K562 (cell line): ENCODE data around the gene CHMP2A. TPM values are rescaled to one million over a fixed set of nuclear protein-coding genes. Genes with fewer than 3 reads are reported as not detected.

Source experiments
- ATAC-seq: fragments of 200-7000 bp; cut with Tn5 transposase; 3 replicates; pipeline ENCODE4 v1.9.1; 2020; ENCODE audit warnings: moderate library complexity
- BruUV-seq: library from RNA; stranded (reverse); fragments of 400-500 nt; replicated peaks from 2 replicates; lab custom pipeline; 2021; lab: Mats Ljungman, UMichigan
- CTCF ChIA-PET: fragments of 300-600 bp; formaldehyde crosslinking; extraction: SDS; loops from one replicate; lab custom pipeline; 2021; ENCODE audit warnings: low intra/inter-chr PET ratio; lab: Yijun Ruan, JAX
- POLR2A ChIA-PET: fragments of 300-600, 350-650 bp; sonication (Branson Sonifier 250); formaldehyde crosslinking; extraction: SDS; loops from one replicate; lab custom pipeline; 2021; ENCODE audit warnings: antibody characterized with exemption, inconsistent platforms; lab: Yijun Ruan, JAX
- DNase-seq, 4 experiments: peaks; one replicate each; pipeline versions ENCODE4 v3.0.0 to v3.0.0-alpha.2; 2011 to 2018; ENCODE audit warnings: low spot score in 3 of 4, mixed read lengths in 3 of 4; ENCODE audit errors: extremely low read depth in 1 of 4
- FAIRE-seq: peaks from 2 replicates; lab custom pipeline; 2011; peaks lifted over from hg19 to GRCh38; lab: Jason Lieb, UNC
- H2AFZ ChIP-seq: 2 replicates; pipeline ENCODE4 v1.6.0; 2011; ENCODE audit warnings: low read depth, low read length, control low read depth, inconsistent platforms
- H3K27ac ChIP-seq: fragments of 200-600 bp; 3 replicates; pipeline ENCODE4 v1.8.0; 2011; ENCODE audit warnings: low read depth, mild to moderate bottlenecking, control low read depth, inconsistent platforms, low read length, moderate library complexity, mixed read lengths; ENCODE audit errors: extremely low read depth
- H3K27me3 ChIP-seq, 2 experiments: fragments of 300-600 bp in 1 of 2; 2 replicates in 1 of 2; 3 replicates in 1 of 2; pipeline versions ENCODE4 v1.6.0 to v1.8.0; 2011; ENCODE audit warnings: inconsistent platforms in 2 of 2, low read length in 2 of 2, mild to moderate bottlenecking in 1 of 2, mixed read lengths in 1 of 2, moderate library complexity in 1 of 2; ENCODE audit not compliant: control insufficient read depth in 2 of 2, insufficient read depth in 2 of 2
- H3K36me3 ChIP-seq: fragments of 300-600 bp; 3 replicates; pipeline ENCODE4 v1.8.0; 2011; ENCODE audit warnings: mild to moderate bottlenecking, low read length, inconsistent platforms; ENCODE audit not compliant: control insufficient read depth, insufficient read depth
- H3K4me1 ChIP-seq, 2 experiments: fragments of 200-600 bp in 1 of 2; replicated peaks in 1 of 2; 2 replicates in 1 of 2; 3 replicates in 1 of 2; pipeline versions ENCODE4 v1.5.1 to v1.8.0; 2011; ENCODE audit warnings: inconsistent platforms in 2 of 2, low read length in 2 of 2, mild to moderate bottlenecking in 1 of 2, mixed read lengths in 1 of 2, moderate library complexity in 1 of 2; ENCODE audit not compliant: control insufficient read depth in 2 of 2, insufficient read depth in 2 of 2
- H3K4me2 ChIP-seq: 2 replicates; pipeline ENCODE4 v1.6.1; 2011; ENCODE audit warnings: low read length, control low read depth, inconsistent platforms, mixed read lengths; ENCODE audit not compliant: insufficient read depth
- H3K4me3 ChIP-seq: fragments of 200-600 bp; sonication (generic), shearing (Covaris generic); 2 replicates; pipeline ENCODE4 v1.5.1; 2016; ENCODE audit warnings: control low read depth, inconsistent platforms
- H3K79me2 ChIP-seq: fragments of 200-600 bp; 3 replicates; pipeline ENCODE4 v1.8.0; 2011; ENCODE audit warnings: low read length, inconsistent platforms; ENCODE audit not compliant: control insufficient read depth, insufficient read depth
- H3K9ac ChIP-seq, 2 experiments: 2 replicates each; pipeline versions ENCODE4 v1.6.0 to v1.6.1; 2011; ENCODE audit warnings: low read depth in 2 of 2, low read length in 2 of 2, control low read depth in 1 of 2, inconsistent platforms in 1 of 2, mild to moderate bottlenecking in 1 of 2, mixed read lengths in 1 of 2; ENCODE audit not compliant: insufficient read depth in 1 of 2
- H3K9me1 ChIP-seq: one replicate; pipeline ENCODE4 v1.6.0; 2011; ENCODE audit warnings: inconsistent platforms, mild to moderate bottlenecking, low read length, moderate library complexity; ENCODE audit not compliant: control insufficient read depth, insufficient read depth
- H3K9me3 ChIP-seq: replicated peaks from 2 replicates; pipeline ENCODE4 v1.5.1; 2011; ENCODE audit warnings: low read depth, low read length, inconsistent platforms; ENCODE audit not compliant: control insufficient read depth, insufficient read depth
- H4K20me1 ChIP-seq: replicated peaks from 2 replicates; pipeline ENCODE4 v1.6.1; 2011; ENCODE audit warnings: low read length, inconsistent platforms, mixed read lengths; ENCODE audit not compliant: control insufficient read depth, insufficient read depth
- ATF3 ChIP-seq, 2 experiments: fragments of 450-650 bp in 1 of 2; sonication (generic) in 1 of 2; formaldehyde crosslinking in 1 of 2; IDR thresholded peaks in 1 of 2; conservative IDR thresholded peaks in 1 of 2; 2 replicates each; pipeline versions ENCODE4 v1.6.1 to v1.8.1; 2016 to 2023; ENCODE audit warnings: mild to moderate bottlenecking in 2 of 2, moderate library complexity in 2 of 2, inconsistent platforms in 1 of 2, missing genetic modification reagents in 1 of 2
- CREM ChIP-seq: IDR thresholded peaks from 2 replicates; pipeline ENCODE4 v1.6.1; 2014; ENCODE audit warnings: antibody characterized with exemption, low read depth
- FOXA3 ChIP-seq, 2 experiments: fragments of 450-650 bp in 1 of 2; sonication (generic) in 1 of 2; formaldehyde crosslinking; IDR thresholded peaks in 1 of 2; conservative IDR thresholded peaks in 1 of 2; 2 replicates each; pipeline versions ENCODE4 v1.4.0 to v1.8.0; 2020 to 2022; ENCODE audit warnings: mild to moderate bottlenecking in 2 of 2, missing genetic modification reagents in 1 of 2
- SP1 ChIP-seq: sonication (generic); formaldehyde crosslinking; IDR thresholded peaks from 2 replicates; pipeline ENCODE4 v1.8.1; 2022; ENCODE audit warnings: mild to moderate bottlenecking, missing genetic modification reagents
- SP2 ChIP-seq: IDR thresholded peaks from 2 replicates; pipeline ENCODE4 v1.6.1; 2011; ENCODE audit warnings: mild to moderate bottlenecking, low read depth, low read length, moderate library complexity; ENCODE audit not compliant: poor library complexity, severe bottlenecking; ENCODE audit errors: extremely low read depth
- TCF3 ChIP-seq: sonication (generic); formaldehyde crosslinking; IDR thresholded peaks from 2 replicates; pipeline ENCODE4 v1.4.0; 2020; ENCODE audit warnings: mild to moderate bottlenecking, missing genetic modification reagents
- TFAP4 ChIP-seq: sonication (generic); formaldehyde crosslinking; IDR thresholded peaks from 2 replicates; pipeline ENCODE4 v1.8.0; 2022; ENCODE audit warnings: missing genetic modification reagents, mild to moderate bottlenecking, moderate library complexity, borderline replicate concordance
- ZBTB43 ChIP-seq: sonication (generic); formaldehyde crosslinking; IDR thresholded peaks from 2 replicates; pipeline ENCODE4 v1.8.0; 2023; ENCODE audit warnings: mild to moderate bottlenecking, missing genetic modification reagents
- ZNF280B ChIP-seq: fragments of 250-450 bp; sonication (Bioruptor Pico); IDR thresholded peaks from 2 replicates; pipeline ENCODE4 v1.5.1; 2021; ENCODE audit warnings: mild to moderate bottlenecking
- WGBS: fragments of 100-300 bp; shearing (Covaris generic); methylation state at CpG from one replicate; pipeline ENCODE4 v1.1.6; 2016; ENCODE audit warnings: low coverage, mixed read lengths; ENCODE audit not compliant: insufficient coverage; ENCODE audit errors: missing lambda C conversion rate; 5-methylcytosine and 5-hydroxymethylcytosine counted together
- in situ Hi-C: fragments of 300-500 bp; cut with MboI; formaldehyde crosslinking; loops from 4 replicates; pipeline ENCODE4 v1.15.0; 2018; ENCODE audit warnings: inconsistent platforms, mixed read lengths
- intact Hi-C: fragments of 100-400 bp; cut with micrococcal nuclease; formaldehyde crosslinking; loops from 2 replicates; pipeline ENCODE4 v1.14.2; 2022
- polyA plus RNA-seq, 8 experiments: library from polyadenylated mRNA; depleted of rRNA in 4 of 8; stranded (reverse) in 5 of 8; unstranded in 3 of 8; fragments of >200 nt; fragmentation: Nextera tagmentation in 2 of 8; fragmentation: Illumina TruSeq in 1 of 8; extraction: Ambion mirVana in 2 of 8; extraction: Trizol in 1 of 8; gene quantifications; 2 replicates each; pipeline versions ENCODE4 v1.2.1 to v1.2.3, GENCODE V29; 2011 to 2014; ENCODE audit warnings: inconsistent platforms in 1 of 8, missing spikeins in 1 of 8
- total RNA-seq, 7 experiments: library from RNA; depleted of rRNA in 6 of 7; stranded (reverse); fragments of >200 nt in 6 of 7; fragmentation: Illumina TruSeq in 2 of 7; extraction: Trizol in 2 of 7; gene quantifications; 2 replicates each; pipeline versions ENCODE4 v1.2.1 to v1.2.3, GENCODE V29; 2011 to 2021; ENCODE audit warnings: low replicate concordance in 1 of 7

Gene CHMP2A
- total and polyA plus RNA-seq, 9 of the 15 experiments (the other 6 are each of a cell fraction or from before 2014, with no cell fraction given) = 57.6 to 159 (median 87.2) TPM

- TF ChIP-seq ZBTB43 (no peak), SP1 (CRISPR knock-in tag) (no peak), ZNF280B (no peak), FOXA3 (CRISPR knock-in tag; conservative IDR thresholded peaks at IDR 0.05 in 1 of 2, IDR thresholded peaks at IDR 0.05 in 1 of 2) (no peak), CREM (no peak)
These were observed 1.8 kb upstream of the CHMP2A start (continued) for GRCh38 chr19:58556622-58557220.

GRCh38 chr19:58555920-58556621 is 1.2 kb upstream of the CHMP2A start:
- intact Hi-C loops = no loop called here
- BruUV-seq = TSS peak; percentile 45
- ChIA-PET POLR2A (interaction anchor here (0.6 to 3.7 kb wide), 7 partner anchors 8 to 373 kb away, joined by 3 to 48 read pairs (median 3); partner anchors contain the start of genes TRIM28, ZBTB45, ZNF274 and ZNF8), CTCF (no interaction called here)
- in situ Hi-C loops = no loop called here
- no peak for FAIRE-seq
- Histone ChIP-seq H3K9me1 (peaks cover 3% of the 10 kb centered on the region), H3K27me3 (no peaks in the 10 kb centered on the region), H3K4me3 (no peak overlapping the region), H3K9me3 (no peaks in the 10 kb centered on the region), H3K4me1 (peaks cover 36 to 58% of the 10 kb centered on the region in 2 experiments), H2AFZ (no peak overlapping the region), H3K79me2 (peaks cover 59% of the 10 kb centered on the region), H3K9ac (peak overlapping the region; percentile 92 to 98; a peak in 3 of 4 replicates), H4K20me1 (no peaks in the 10 kb centered on the region), H3K36me3 (peaks cover 53% of the 10 kb centered on the region), H3K27ac (peak overlapping the region; percentile 94; the same call in 2 of the 3 replicates), H3K4me2 (peak overlapping the region; percentile 83)
- 71% methylated on average over 9 of the region's 16 CpGs for WGBS
- ATAC-seq = no peak
- peak in 1 of 4 experiments; percentile 42 for DNase-seq
- TF ChIP-seq ATF3 (IDR thresholded peaks at IDR 0.05) (no peak), ATF3 (CRISPR knock-in tag; conservative IDR thresholded peaks at IDR 0.05) (no peak), SP2 (no peak), TCF3 (CRISPR knock-in tag) (peak; percentile 52; the same call in 1 of the 2 replicates), TFAP4 (CRISPR knock-in tag) (no peak)
